Mucosa of descending colon (tissue), 3 donors: ENCODE results near the gene MTMR6. TPM values are rescaled to one million over a fixed set of nuclear protein-coding genes. Genes with fewer than 3 reads are reported as not detected.
A peak's percentile ranks its signal among the peaks of the same experiment; 100 is the strongest.

Experiments
- ATAC-seq: fragments of 200-7000 bp; cut with Tn5 transposase; one replicate; pipeline ENCODE4 v1.9.1; 2020; ENCODE audit warnings: mild to moderate bottlenecking, moderate library complexity
- DNase-seq, 3 donors: peaks; one replicate each; pipeline ENCODE4 v3.0.0-alpha.2; 2020
- H3K36me3 ChIP-seq: fragments of 200-600 bp; one replicate; pipeline ENCODE4 v1.8.0; 2021; ENCODE audit warnings: low read depth, mild to moderate bottlenecking
- H3K4me1 ChIP-seq: fragments of 200-600 bp; one replicate; pipeline ENCODE4 v1.8.0; 2021; ENCODE audit warnings: low read depth, mild to moderate bottlenecking
- H3K4me3 ChIP-seq: fragments of 200-600 bp; one replicate; pipeline ENCODE4 v1.8.0; 2021; ENCODE audit warnings: mild to moderate bottlenecking
- H3K9me3 ChIP-seq: fragments of 200-600 bp; one replicate; pipeline ENCODE4 v1.8.0; 2021; ENCODE audit warnings: mild to moderate bottlenecking
- intact Hi-C, 2 donors: fragments of 100-400 bp; cut with DNase I in 1 of 2; cut with micrococcal nuclease in 1 of 2; formaldehyde crosslinking; loops; one replicate each; pipeline versions ENCODE4 v1.11.0 to v1.11.1; 2022; cut with DNase I, micrococcal nuclease
- total RNA-seq, 3 donors: library from RNA; stranded (reverse); fragmentation: NEBNext Ultra II Directional in 2 of 3; extraction: Animal tissue kit (Norgen Biotek cat#: 25700) in 2 of 3; gene quantifications; one replicate each; pipeline versions ENCODE4 v1.2.1 to v1.2.4, GENCODE V29; 2021 to 2023
- TF ChIP-seq, protein P1 (sequence below): fragments of 200-600 bp; IDR thresholded peaks from one replicate; pipeline ENCODE4 v1.8.0; 2022; ENCODE audit warnings: antibody characterized with exemption, mild to moderate bottlenecking
- donor health status: DM: no; HTN: no; CAD: no; lungs with moderate emphysema.
- donor health status: DM: no; HTN: no; CAD: no.
- donor health status: DM: no; HTN: yes; CAD: no.

Gene MTMR6
- total RNA-seq, 3 donors from 2014 or later: 10.8 to 18.5 (median 13.7) TPM

DNA sequence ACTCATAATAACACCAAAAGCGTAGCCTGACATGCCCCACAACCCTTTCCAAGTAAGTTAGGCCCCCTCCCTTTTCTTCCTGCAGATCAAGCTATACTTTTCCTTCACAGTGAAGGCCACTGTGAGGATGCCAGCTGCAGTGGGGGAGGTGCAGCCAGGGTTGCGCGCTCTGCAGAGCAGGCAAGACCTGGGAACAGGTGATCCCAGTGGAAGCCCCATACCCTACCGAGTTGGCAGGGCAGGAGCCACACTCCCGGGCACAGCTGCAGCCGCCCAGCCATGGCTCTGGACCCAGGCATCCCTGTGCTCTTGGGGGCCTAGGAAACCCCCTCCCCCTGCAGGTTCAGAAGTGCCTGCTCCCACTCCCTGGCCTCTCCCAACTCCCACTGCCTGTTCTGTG, 18.7 kb downstream of the MTMR6 start:
- no peak for DNase-seq
- no peak overlapping the region for H3K4me3 ChIP-seq
- intact Hi-C loops: no loop called here
- no peaks in the 10 kb centered on the region for H3K9me3 ChIP-seq
- TF ChIP-seq, protein P1, sequence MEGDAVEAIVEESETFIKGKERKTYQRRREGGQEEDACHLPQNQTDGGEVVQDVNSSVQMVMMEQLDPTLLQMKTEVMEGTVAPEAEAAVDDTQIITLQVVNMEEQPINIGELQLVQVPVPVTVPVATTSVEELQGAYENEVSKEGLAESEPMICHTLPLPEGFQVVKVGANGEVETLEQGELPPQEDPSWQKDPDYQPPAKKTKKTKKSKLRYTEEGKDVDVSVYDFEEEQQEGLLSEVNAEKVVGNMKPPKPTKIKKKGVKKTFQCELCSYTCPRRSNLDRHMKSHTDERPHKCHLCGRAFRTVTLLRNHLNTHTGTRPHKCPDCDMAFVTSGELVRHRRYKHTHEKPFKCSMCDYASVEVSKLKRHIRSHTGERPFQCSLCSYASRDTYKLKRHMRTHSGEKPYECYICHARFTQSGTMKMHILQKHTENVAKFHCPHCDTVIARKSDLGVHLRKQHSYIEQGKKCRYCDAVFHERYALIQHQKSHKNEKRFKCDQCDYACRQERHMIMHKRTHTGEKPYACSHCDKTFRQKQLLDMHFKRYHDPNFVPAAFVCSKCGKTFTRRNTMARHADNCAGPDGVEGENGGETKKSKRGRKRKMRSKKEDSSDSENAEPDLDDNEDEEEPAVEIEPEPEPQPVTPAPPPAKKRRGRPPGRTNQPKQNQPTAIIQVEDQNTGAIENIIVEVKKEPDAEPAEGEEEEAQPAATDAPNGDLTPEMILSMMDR: no peak
- ATAC-seq: no peak
- H3K36me3 ChIP-seq: no peaks in the 10 kb centered on the region
- no peaks in the 10 kb centered on the region for H3K4me1 ChIP-seq

- ATAC-seq (no peak), DNase-seq (no peak)
- no peak overlapping the region for H3K4me3 ChIP-seq
- H3K36me3 ChIP-seq: no peaks in the 10 kb centered on the region
- intact Hi-C loops: no loop called here
- TF ChIP-seq, protein P1: no peak
- H3K9me3 ChIP-seq: no peaks in the 10 kb centered on the region
- no peaks in the 10 kb centered on the region for H3K4me1 ChIP-seq
Measured at GRCh38 chr13:25267715-25268114, 19.6 kb downstream of the MTMR6 start.

GRCh38 chr13:25266706-25267105, 20.6 kb downstream of the MTMR6 start:
- Histone ChIP-seq H3K4me3 (no peak overlapping the region), H3K9me3 (no peaks in the 10 kb centered on the region), H3K4me1 (no peaks in the 10 kb centered on the region), H3K36me3 (no peaks in the 10 kb centered on the region)
- ATAC-seq (no peak), DNase-seq (no peak)
- TF ChIP-seq, protein P1: no peak
- intact Hi-C loops: no loop called here

DNA sequence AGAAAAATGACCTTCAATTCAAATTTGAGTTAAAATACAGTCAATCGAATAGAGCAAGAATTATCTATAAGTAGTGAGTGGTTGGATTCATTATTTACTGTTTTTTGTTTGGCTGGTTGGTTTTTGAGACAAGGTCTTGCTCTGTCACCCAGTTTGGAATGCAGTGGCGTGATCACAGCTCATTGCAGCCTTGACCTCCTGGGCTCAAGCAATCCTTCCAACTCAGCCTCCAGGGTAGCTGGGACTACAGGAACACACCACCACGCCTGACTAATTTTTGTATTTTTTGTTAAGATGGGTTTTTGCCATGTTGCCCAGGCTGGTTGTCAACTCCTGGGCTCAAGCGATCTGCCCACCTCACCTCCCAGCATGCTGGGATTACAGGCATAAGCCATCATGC, 25.0 kb downstream of the MTMR6 start:
- no peaks in the 10 kb centered on the region for H3K36me3 ChIP-seq
- no peaks in the 10 kb centered on the region for H3K4me1 ChIP-seq
- no peak for DNase-seq
- H3K4me3 ChIP-seq: no peak overlapping the region
- no peak for ATAC-seq
- TF ChIP-seq, protein P1: no peak
- intact Hi-C loops: no loop called here
- no peaks in the 10 kb centered on the region for H3K9me3 ChIP-seq

- intact Hi-C loops: no loop called here
- H3K4me3 ChIP-seq: no peak overlapping the region
- H3K4me1 ChIP-seq: no peaks in the 10 kb centered on the region
- ATAC-seq (peak; percentile 83), DNase-seq (no peak)
- no peaks in the 10 kb centered on the region for H3K36me3 ChIP-seq
- H3K9me3 ChIP-seq: no peaks in the 10 kb centered on the region
- TF ChIP-seq, protein P1: no peak
Measured at GRCh38 chr13:25253702-25254101, 33.6 kb downstream of the MTMR6 start.

- no peaks in the 10 kb centered on the region for H3K9me3 ChIP-seq
- H3K4me1 ChIP-seq: no peaks in the 10 kb centered on the region
- no peak overlapping the region for H3K4me3 ChIP-seq
- DNase-seq (no peak), ATAC-seq (peak; percentile 74)
- TF ChIP-seq, protein P1: no peak
- H3K36me3 ChIP-seq: no peaks in the 10 kb centered on the region
- intact Hi-C loops: no loop called here
Measured at GRCh38 chr13:25252752-25253151, 34.5 kb downstream of the MTMR6 start.
